DMS53 (cell line): Measurements from ENCODE around the gene OPA1.

Experiments
- DNase-seq: peaks from one replicate; lab custom pipeline; 2025; lab: John Stamatoyannopoulos, UW

OPA1 gene, protein sequence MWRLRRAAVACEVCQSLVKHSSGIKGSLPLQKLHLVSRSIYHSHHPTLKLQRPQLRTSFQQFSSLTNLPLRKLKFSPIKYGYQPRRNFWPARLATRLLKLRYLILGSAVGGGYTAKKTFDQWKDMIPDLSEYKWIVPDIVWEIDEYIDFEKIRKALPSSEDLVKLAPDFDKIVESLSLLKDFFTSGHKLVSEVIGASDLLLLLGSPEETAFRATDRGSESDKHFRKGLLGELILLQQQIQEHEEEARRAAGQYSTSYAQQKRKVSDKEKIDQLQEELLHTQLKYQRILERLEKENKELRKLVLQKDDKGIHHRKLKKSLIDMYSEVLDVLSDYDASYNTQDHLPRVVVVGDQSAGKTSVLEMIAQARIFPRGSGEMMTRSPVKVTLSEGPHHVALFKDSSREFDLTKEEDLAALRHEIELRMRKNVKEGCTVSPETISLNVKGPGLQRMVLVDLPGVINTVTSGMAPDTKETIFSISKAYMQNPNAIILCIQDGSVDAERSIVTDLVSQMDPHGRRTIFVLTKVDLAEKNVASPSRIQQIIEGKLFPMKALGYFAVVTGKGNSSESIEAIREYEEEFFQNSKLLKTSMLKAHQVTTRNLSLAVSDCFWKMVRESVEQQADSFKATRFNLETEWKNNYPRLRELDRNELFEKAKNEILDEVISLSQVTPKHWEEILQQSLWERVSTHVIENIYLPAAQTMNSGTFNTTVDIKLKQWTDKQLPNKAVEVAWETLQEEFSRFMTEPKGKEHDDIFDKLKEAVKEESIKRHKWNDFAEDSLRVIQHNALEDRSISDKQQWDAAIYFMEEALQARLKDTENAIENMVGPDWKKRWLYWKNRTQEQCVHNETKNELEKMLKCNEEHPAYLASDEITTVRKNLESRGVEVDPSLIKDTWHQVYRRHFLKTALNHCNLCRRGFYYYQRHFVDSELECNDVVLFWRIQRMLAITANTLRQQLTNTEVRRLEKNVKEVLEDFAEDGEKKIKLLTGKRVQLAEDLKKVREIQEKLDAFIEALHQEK

DNA sequence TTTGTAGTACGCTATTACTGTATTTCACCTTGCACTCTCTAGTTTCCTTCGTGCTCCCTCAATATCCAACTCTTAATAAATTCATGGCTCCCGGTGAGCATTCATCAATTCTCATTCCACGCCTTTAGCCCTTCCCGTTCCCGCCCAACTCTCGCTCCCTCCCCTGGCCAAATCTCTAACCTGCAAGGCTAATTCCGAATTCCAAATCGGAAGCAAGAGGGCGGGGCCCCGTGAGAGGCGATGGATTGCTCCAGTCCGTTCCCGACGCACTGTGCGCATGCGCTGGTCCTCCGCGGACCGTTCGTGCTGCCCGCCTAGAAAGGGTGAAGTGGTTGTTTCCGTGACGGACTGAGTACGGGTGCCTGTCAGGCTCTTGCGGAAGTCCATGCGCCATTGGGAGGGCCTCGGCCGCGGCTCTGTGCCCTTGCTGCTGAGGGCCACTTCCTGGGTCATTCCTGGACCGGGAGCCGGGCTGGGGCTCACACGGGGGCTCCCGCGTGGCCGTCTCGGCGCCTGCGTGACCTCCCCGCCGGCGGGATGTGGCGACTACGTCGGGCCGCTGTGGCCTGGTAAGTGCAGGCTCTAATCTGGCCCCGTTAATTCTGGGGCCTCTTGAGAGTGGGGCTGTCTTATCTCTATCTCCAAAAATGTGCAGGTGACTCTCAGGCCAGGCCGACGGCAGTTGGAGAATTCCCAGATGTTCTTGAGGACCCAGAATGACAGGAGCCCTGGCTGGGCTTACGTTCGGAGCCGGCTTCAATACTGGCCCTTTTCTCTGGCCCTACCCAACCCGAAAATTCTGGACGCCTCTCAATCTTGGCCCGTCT, at the start of gene OPA1:
Gene OPA1 (plus strand): TSS at position 368 of the 827 bp plus-strand sequence. CDS start 170 bp downstream, at position 538.
- DNase-seq = peak; percentile 99

DNA sequence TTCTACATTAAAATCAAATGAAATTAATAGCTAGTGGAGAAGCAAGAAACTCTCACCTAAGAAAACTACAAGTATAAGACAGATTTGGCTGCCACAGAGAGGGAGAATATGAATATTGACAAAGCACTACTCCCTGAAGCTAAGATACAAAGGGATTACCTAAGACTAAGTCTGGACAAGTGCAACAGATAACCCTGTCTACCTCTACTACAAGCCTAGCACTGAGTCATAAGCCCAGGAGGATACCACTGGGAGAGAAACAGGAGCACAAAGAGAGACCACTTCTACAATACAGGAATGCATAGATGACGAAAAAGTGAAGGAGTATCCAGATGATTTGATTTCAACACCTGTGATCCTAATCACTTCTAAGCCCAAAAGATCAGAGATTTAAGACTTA, 48.7 kb upstream of the OPA1 start:
- no peak for DNase-seq

DNA sequence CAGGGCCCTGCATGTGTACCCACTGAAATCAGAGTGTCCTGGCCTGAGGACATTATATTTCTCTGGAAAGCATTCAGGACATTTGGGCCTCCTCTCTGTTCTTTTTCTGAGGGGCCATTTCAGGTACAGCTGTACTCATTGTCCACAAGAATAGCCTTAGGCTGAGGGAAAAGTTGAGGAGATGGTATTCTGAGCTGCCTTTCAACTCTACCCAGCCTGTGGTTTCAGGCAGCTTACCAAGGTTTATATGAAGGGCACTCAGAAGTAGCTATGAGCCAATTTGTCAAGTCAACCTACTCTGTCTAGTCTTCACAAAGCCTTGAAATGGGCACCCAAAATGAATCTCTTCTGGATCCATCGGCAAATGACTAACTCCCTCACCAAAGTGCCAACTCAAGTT, 47.7 kb upstream of the OPA1 start:
- no peak for DNase-seq

DNA sequence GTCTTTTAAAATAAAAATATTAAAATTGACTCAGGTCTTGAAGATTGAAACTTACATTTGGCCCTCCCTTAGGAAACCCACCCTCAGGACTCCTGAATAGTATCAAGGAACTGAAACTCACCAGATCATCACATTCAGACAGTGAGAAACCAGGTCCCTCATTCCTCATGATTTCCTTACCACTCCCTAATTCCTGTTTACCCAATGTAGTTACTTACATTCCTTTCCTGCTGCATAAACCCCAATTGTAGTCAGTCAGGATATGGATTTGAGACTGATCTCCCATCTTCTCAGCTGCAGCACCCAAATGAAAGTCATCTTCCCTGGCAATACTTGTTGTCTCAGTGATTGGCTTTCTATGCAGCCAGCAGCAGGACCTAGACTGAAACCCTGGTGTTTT, 46.9 kb upstream of the OPA1 start:
- no peak for DNase-seq

DNA sequence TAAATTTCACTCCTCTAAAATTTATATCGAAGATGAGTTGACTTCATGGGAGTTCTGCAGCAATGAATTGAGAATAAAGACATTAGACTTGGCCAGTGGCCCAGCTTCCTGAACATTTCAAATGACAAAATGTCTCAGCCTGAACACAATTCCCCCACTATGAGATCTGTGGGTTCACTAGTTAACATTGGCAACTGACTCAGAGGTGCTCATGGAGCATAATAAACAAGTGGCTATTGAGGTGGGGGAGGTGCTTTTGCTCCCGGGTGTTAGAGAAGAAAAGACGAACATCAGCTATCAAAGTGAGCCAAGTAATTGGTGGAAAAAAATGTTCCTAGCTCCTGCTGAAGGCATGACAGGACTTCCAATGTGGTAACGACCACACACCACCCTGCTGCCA, 44.6 kb upstream of the OPA1 start:
- no peak for DNase-seq

DNA sequence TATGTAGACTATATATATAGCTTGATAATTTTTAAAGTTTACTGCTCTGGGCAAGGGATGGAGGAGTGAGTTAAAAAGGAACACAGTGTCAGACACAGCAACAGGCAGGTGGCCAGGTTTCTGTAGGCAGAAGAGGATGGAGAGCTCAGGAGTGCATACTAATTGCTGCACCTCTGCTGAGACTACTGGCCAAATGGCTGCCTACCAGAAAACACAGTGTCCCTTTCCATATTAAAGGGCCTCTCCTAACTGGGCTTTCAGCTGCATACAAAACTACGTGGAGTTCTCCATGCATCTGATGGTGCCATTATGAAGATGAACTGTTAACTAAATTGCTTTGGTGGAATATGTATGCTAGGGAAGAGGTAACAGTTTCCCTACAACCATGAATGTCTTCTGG, 40.1 kb upstream of the OPA1 start:
- peak; percentile 4 for DNase-seq

DNA sequence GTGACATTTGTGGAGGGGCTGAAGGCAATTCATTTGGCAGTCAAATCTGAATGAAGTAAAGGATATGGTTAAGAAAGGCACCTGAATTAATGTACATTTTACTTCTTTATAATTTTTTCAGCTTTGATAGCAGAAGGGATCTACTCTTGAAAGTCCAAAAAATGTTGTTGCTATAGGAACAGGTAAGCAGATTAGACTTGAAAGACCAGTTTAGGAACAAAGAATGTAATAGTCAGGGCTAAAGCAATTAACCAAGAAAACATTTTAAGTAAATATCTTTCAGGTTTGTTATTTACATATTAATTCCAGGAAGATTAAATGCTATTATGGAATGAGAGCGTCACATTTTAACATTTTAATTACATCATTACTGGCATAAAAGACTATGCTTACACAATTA, 39.4 kb upstream of the OPA1 start:
- peak; percentile 37 for DNase-seq

DNA sequence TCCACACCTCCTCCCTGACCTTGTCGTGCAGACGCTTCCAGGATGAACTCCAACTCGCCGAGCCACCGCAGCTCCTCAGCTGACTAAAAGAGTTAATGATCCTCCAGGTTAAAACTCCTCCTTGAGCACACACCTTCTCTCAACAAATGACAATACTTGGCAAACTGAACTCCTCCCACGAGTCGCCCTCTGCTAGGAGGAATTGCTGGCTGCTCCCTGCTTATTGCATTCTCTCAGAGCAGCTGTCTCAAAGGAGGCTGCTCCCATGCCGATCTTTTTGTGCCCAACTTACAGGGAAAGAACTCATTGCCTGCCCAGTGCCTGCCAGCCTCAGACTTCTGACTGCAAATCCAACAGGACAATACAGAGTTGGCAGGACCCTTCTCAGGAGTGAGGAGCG, 38.2 kb upstream of the OPA1 start, which contains the start of gene ATP13A4:
Gene ATP13A4 (minus strand): TSS at position 85 of the 400 bp plus-strand sequence. CDS start 96 bp downstream, outside the sequence.
- DNase-seq = peak; percentile 46

DNA sequence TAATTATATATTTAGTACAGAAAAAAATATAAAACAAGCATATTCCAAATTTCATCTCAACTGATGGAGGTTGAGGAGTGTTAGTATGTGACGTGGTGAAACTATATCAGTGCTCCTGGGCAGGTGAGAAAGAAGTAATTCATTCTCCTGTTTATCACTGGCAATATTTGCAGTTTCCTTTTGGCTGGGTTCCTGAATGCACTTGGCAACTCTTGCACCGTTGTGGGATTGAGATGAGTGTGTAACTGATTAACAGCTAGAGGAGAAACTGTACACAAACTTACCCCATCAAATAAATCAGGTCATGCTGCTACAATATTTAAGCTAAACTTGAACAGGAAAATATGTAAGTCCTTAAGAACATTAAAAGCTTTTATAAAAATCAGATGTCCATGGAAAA, 36.2 kb upstream of the OPA1 start:
- peak; percentile 74 for DNase-seq

DNA sequence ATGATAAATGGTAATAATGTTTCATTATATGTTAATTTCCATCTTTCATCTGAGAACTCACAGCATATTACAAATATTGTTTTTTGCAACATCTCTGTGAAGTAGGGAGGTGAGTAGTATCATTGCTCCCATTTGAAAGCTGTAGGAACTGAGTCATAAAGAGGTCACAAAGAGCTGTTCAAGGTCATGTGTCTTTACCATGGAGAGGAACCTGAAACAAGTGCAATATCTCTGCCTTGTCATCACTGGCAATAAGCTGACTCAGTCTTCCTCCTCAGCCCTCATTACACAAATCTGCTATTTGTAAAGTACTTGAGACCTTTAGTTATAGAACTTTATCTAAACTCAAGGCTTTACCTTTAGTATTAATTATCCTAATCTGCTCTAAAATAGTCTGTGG, 33.9 kb upstream of the OPA1 start:
- DNase-seq = no peak

DNA sequence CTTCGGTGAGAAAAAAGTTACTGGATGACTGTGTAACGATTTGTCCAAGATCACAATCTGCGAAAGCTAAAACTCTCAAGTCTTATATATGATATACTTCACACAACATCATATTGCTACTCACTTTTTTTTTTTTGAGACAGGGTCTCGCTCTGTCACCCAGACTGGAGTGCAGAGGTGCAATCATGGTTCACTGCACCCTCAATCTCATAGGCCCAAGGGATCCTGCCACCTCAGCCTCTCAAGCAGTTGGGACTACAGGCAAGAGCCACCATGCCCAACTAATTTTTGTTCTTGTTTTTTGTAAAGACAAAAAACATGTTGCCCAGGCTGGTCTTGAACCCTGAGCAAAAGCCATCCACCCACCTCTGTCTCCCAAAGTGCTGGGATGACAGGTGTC, 32.9 kb upstream of the OPA1 start:
- DNase-seq = no peak

DNA sequence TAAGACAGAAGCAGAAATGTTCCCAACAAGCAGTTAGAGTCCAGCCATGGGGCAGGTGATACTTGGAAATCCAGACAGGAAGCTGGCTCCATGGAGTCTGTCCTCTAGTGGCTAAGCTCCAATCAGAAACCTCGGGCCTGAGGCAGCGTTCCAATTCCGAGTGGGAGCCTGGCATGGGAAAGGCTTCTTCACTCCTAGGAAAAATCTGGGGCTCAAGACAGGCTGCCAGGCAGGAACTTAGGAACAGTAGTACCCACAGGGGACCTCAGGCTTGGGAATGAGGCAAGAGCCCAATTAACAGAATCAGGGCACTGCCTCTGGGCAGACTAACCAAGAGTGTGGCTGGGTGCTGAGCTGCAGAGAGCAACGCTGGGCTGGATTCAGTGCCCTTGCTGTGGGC, 32.1 kb upstream of the OPA1 start:
- no peak for DNase-seq

DNA sequence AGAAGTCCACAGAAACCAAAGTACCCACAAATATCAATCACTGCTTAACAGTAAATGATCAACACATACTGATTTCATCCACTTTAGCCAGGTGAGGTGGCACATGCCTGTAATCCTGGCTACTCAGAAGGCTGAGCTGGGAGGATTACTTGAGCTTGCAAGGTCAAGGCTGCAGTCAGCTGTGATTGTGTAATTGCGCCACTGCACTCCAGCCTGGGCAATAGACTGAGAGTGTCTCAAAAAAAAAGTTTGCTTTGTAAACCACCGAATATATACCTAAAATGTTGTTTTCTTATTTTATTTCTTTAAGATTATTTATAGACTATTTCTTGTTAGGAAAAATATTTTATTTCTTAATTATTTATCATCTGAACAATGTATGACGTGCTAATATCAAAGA, 29.6 kb upstream of the OPA1 start:
- no peak for DNase-seq

DNA sequence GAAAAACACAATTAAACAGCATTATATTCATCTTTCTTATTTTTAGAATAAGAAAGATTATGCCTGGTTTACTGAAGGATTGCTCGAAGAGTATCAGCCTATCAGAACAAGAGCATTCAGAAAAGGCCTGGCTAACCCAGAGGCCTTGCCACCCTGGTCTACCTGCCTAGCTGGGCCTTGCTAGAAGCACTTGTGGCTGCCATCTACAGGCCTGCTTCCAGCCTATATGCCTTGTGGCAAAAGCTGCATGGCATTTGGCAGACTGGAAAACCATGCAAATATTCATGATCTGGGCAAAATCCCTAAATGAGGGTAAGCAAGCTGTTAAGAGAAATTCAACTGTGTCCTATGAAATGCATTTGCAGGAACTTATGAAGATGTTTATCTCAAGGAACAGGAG, 29.0 kb upstream of the OPA1 start:
- DNase-seq = peak; percentile 42

DNA sequence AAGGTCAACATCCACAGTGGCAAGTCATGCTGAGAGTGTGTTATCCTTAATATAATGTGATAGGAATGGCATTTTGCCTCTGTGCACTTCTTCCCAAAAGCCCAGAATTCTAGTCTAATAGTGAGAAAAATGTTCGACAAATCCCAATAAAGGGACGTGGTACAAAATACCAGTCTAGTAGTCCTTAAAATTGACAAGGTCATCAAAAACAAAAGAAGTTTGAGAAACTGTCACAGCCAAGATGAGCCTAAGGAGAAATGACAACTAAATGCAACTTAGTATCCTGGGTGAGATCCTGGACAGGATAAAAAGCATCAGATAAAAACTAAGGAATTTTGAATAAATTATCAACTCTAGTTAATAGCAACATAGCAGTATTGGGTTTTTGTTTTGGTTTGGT, 23.9 kb upstream of the OPA1 start:
- DNase-seq = no peak

DNA sequence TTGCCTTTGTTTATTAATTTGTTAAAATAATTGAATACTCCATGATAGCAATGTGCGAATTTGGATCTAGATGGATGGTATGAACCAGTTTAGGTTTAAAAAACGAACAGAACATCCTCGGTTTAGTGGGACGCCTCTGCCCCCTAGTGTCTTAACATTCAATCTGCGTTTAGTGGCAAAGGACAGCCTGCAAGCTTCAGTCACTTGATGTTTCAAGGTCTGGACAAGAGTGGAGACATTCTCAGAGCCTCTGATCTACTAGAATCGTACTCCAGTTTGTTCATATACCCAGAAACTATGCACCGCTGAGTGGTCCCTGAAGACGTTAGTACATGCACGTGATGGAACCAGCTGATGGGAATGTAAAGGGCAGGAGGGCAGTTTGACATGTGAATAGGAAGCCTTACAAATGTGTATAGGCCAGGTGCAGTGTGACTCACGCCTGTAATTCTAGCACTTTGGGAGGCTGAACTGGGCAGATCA, 20.5 kb upstream of the OPA1 start:
- DNase-seq = peak; percentile 85

DNA sequence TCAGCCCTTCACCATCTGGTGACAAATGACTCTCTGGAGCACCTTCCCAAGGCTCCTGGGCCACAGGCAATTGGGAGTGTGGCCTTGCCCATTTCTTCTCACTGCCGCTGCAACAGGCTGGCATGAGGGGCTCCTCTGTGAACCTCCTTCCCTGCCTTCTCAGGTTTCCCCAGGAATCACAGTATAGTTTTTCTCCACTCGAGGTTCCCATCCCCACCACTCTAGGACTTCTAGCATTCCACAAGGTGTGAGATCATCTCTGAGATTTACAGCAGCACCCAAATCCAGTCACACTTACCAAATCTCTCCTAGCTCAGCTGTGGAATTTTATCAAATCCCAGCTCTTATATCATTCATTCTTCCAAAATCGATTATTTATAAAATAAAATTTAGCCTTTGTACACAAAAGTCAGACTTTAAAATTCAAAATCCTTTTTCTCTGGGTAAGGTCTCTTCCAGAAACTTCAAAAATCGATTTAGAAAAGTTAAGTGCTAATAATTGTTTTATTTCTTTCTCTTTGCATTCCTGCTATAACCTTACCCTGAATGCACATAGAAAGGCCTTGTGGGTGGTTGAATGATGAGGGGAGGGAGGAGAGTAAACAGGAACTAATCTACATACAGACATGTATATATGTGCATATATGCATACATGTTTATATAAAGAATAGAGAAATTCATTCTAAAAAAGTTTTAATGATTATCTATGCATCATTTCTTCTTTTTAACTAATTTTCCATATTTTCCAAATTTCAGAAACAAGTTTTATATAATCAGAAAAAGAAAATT, 19.4 kb upstream of the OPA1 start:
- DNase-seq = no peak

DNA sequence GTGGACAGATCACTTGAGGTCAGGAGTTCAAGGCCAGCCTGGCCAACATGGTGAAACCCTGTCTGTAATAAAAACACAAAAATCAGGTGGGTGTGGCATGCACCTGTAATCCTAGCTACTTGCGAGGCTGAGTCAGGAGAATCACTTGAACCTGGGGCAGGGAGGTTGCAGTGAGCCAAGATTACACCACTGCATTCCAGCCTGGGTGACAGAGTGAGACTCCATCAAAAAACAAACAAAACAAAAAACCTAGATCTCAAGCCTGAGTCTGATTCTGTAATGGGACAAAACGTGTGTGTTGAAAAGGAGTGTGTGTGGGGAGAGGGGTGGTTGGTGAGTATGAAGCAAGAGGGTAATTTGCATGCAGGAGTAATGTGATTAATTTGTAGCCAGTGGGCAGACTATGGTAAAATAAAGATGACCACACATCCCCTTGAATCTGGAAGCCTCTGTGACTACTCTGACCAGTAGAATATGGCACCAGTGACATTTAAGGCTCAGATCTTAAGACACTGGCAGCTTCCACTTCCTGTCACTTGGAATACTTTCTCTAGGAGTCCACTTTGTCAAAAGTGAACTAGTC, 18.4 kb upstream of the OPA1 start:
- no peak for DNase-seq

DNA sequence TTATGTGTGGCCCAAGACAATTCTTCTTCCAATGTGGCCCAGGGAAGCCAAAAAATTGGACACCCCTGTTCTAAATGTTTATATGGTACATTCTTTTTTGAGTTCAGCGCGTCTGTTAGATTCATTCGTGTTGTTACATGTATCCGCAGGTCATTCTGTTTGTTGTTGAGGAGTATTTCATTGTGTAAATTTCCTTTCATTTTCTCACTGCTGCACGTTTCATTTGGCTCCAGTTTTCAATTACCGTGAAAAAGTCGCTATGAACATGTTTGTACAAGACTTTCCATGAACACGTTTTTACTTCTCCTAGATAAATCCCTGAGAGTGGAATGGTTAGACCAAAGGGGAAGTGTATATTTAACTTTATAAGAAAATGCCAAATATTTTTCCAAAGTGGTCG, 7.5 kb upstream of the OPA1 start:
- DNase-seq = no peak

DNA sequence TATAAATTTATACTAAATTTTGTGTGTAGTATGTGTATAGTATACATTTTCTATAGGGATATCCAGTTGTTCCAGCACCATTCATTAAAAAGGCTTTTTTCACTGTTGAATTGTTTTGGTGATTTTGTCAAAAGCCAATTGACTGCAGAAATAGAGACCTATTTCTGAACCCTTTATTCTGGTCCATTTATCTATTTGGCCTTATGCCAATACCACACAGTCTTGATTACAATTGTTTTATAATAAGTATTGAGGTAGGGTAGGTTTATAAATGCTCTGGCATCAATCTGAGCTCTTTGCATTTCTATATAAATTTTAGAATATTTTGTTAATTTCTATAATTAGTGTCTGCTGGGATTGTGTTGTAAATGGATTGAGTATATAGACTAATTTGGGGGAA, 6.5 kb upstream of the OPA1 start:
- no peak for DNase-seq

DNA sequence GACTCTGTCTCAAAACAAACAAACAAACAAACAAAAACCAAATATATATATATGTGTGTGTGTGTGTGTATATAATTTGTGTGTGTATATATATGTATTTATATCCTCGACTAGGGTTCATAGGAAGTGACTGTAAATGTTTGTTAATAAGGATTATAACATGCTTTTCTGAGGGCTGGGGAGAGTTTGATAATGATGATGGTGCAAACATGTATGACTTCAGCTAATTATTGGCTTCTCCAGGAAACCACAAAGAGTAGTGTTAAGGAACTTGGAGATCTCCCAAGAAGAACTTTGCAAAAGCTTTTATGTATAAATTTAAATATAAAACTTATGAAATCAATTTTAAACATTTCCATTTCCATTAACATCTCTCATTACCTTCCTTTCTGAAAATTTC, 3.9 kb upstream of the OPA1 start:
- DNase-seq = no peak
